DND-41 (cell line): ENCODE results near the gene SRRM1.
"Not testable (repeated sequence)": the region's sequence is repeated elsewhere in the genome, so short reads cannot be mapped to it uniquely, and the experiment has no call there.

Experiments used
- ATAC-seq: fragments of 200-7000 bp; cut with Tn5 transposase; 3 replicates; pipeline ENCODE4 v1.9.1; 2021; ENCODE audit warnings: low read depth; ENCODE audit not compliant: insufficient read depth
- DNase-seq: peaks from one replicate; pipeline ENCODE4 v3.0.0-alpha.2; 2020
- H2AFZ ChIP-seq: 2 replicates; pipeline ENCODE4 v1.6.0; 2012; ENCODE audit warnings: low read depth, low read length
- H3K27ac ChIP-seq: 2 replicates; pipeline ENCODE4 v1.5.1; 2012; ENCODE audit warnings: low read length, inconsistent platforms
- H3K27me3 ChIP-seq: fragments of 200-600 bp; sonication (generic); 2 replicates; pipeline ENCODE4 v1.6.0; 2012; ENCODE audit warnings: low read length, mild to moderate bottlenecking, inconsistent platforms; ENCODE audit not compliant: insufficient read depth, poor library complexity
- H3K36me3 ChIP-seq: 2 replicates; pipeline ENCODE4 v1.5.1; 2012; ENCODE audit warnings: low read length, inconsistent platforms; ENCODE audit not compliant: insufficient read depth
- H3K4me1 ChIP-seq: 2 replicates; pipeline ENCODE4 v1.5.1; 2012; ENCODE audit warnings: mild to moderate bottlenecking, low read length; ENCODE audit not compliant: insufficient read depth
- H3K4me2 ChIP-seq: 2 replicates; pipeline ENCODE4 v1.6.0; 2012; ENCODE audit warnings: mild to moderate bottlenecking, moderate library complexity, low read length, inconsistent platforms; ENCODE audit not compliant: insufficient read depth
- H3K4me3 ChIP-seq, 2 experiments: fragments of 200-600 bp in 1 of 2; shearing (Covaris generic) in 1 of 2; 2 replicates each; pipeline ENCODE4 v1.5.1; 2012 to 2016; ENCODE audit warnings: inconsistent platforms in 2 of 2, low read length in 2 of 2, mild to moderate bottlenecking in 2 of 2, low read depth in 1 of 2, moderate library complexity in 1 of 2
- H3K79me2 ChIP-seq: 2 replicates; pipeline ENCODE4 v1.6.0; 2012; ENCODE audit warnings: low read length, inconsistent platforms; ENCODE audit not compliant: insufficient read depth
- H3K9ac ChIP-seq: 2 replicates; pipeline ENCODE4 v1.6.0; 2012; ENCODE audit warnings: low read depth, mild to moderate bottlenecking, inconsistent platforms, low read length, moderate library complexity
- H3K9me3 ChIP-seq: 2 replicates; pipeline ENCODE4 v1.5.1; 2012; ENCODE audit warnings: low read length, moderate library complexity, mild to moderate bottlenecking, inconsistent platforms; ENCODE audit not compliant: insufficient read depth, severe bottlenecking
- H4K20me1 ChIP-seq: 2 replicates; pipeline ENCODE4 v1.6.0; 2012; ENCODE audit warnings: low read length; ENCODE audit not compliant: insufficient read depth
- CTCF ChIP-seq: IDR thresholded peaks from 2 replicates; pipeline ENCODE4 v1.5.1; 2012; ENCODE audit warnings: borderline replicate concordance, low read length, moderate library complexity, mild to moderate bottlenecking; ENCODE audit not compliant: poor library complexity, severe bottlenecking; ENCODE audit errors: extremely low read depth
- EZH2 ChIP-seq: IDR thresholded peaks from 3 replicates; pipeline ENCODE4 v1.6.1; 2012; ENCODE audit warnings: borderline replicate concordance, low read depth, mild to moderate bottlenecking, moderate library complexity, low read length, inconsistent platforms; ENCODE audit not compliant: severe bottlenecking

Gene SRRM1

GRCh38 chr1:24695202-24695974, 52.3 kb downstream of the SRRM1 start:
- Histone ChIP-seq H3K27me3 (no peaks in the 10 kb centered on the region), H3K79me2 (no peaks in the 10 kb centered on the region), H3K36me3 (no peaks in the 10 kb centered on the region), H2AFZ (no peak overlapping the region), H3K9me3 (no peaks in the 10 kb centered on the region), H4K20me1 (no peaks in the 10 kb centered on the region), H3K4me3 (no peak overlapping the region), H3K4me1 (no peaks in the 10 kb centered on the region), H3K9ac (no peak overlapping the region), H3K4me2 (no peak overlapping the region), H3K27ac (no peak overlapping the region)
- ATAC-seq, result no peak
- TF ChIP-seq CTCF (no peak), EZH2 (no peak)
- no peak for DNase-seq

- H3K27me3 ChIP-seq, result no peaks in the 10 kb centered on the region
These were observed 53.1 kb downstream of the SRRM1 start for GRCh38 chr1:24696041-24696755.

GRCh38 chr1:24696756-24697330, 53.7 kb downstream of the SRRM1 start:
- no peaks in the 10 kb centered on the region for H4K20me1 ChIP-seq
- H3K27me3 ChIP-seq, result no peaks in the 10 kb centered on the region
- H3K27ac ChIP-seq, result no peak overlapping the region
- no peak for ATAC-seq
- H3K9me3 ChIP-seq, result no peaks in the 10 kb centered on the region
- TF ChIP-seq EZH2 (no peak), CTCF (no peak)
- H3K4me3 ChIP-seq, result no peak overlapping the region
- H3K4me2 ChIP-seq, result no peak overlapping the region
- H3K36me3 ChIP-seq, result no peaks in the 10 kb centered on the region
- H3K9ac ChIP-seq, result no peak overlapping the region
- no peak overlapping the region for H2AFZ ChIP-seq
- H3K79me2 ChIP-seq, result no peaks in the 10 kb centered on the region
- no peak for DNase-seq
- no peaks in the 10 kb centered on the region for H3K4me1 ChIP-seq

More at GRCh38 chr1:24696041-24696755, 53.1 kb downstream of the SRRM1 start:
- no peak overlapping the region for H3K4me3 ChIP-seq
- no peaks in the 10 kb centered on the region for H3K79me2 ChIP-seq
- no peak overlapping the region for H3K4me2 ChIP-seq
- no peaks in the 10 kb centered on the region for H3K4me1 ChIP-seq
- DNase-seq, result no peak
- H3K36me3 ChIP-seq, result no peaks in the 10 kb centered on the region
- H3K27ac ChIP-seq, result no peak overlapping the region
- no peak for ATAC-seq
- no peaks in the 10 kb centered on the region for H4K20me1 ChIP-seq
- H3K9me3 ChIP-seq, result no peaks in the 10 kb centered on the region
- TF ChIP-seq EZH2, result no peak
- no peak for TF ChIP-seq CTCF
- H3K9ac ChIP-seq, result no peak overlapping the region
- no peak overlapping the region for H2AFZ ChIP-seq

- not testable (repeated sequence) for H3K9ac ChIP-seq, DNase-seq, H3K36me3 ChIP-seq, ATAC-seq, H3K27ac ChIP-seq, H3K79me2 ChIP-seq, H3K4me2 ChIP-seq, H2AFZ ChIP-seq, H3K4me1 ChIP-seq, H3K4me3 ChIP-seq, H4K20me1 ChIP-seq, H3K9me3 ChIP-seq, H3K27me3 ChIP-seq
These were observed 54.4 kb downstream of the SRRM1 start for GRCh38 chr1:24697453-24698001.

GRCh38 chr1:24698326-24698725, 55.2 kb downstream of the SRRM1 start:
- not testable (repeated sequence) for DNase-seq

More at GRCh38 chr1:24698326-24698725, 55.2 kb downstream of the SRRM1 start:
- not testable (repeated sequence) for H3K9me3 ChIP-seq, H3K9ac ChIP-seq, H3K27me3 ChIP-seq, ATAC-seq, H3K79me2 ChIP-seq, H3K4me3 ChIP-seq, H3K4me2 ChIP-seq, H2AFZ ChIP-seq, H3K36me3 ChIP-seq, H4K20me1 ChIP-seq, H3K27ac ChIP-seq, H3K4me1 ChIP-seq
